GM23338 (cell line): ENCODE data around the gene FBXL19. TPM values are rescaled to one million over a fixed set of nuclear protein-coding genes. Genes with fewer than 3 reads are reported as not detected.

Source experiments
- ATAC-seq: fragments of 200-7000 bp; cut with Tn5 transposase; 3 replicates; pipeline ENCODE4 v1.9.1; 2020
- DNase-seq: peaks from one replicate; pipeline ENCODE4 v3.0.0-alpha.2; 2015; ENCODE audit warnings: low spot score
- H2AFZ ChIP-seq: fragments of 200-600 bp; sonication (generic); 2 replicates; pipeline ENCODE4 v1.8.0; 2016; ENCODE audit warnings: antibody characterized with exemption, mild to moderate bottlenecking, moderate library complexity
- H3F3A ChIP-seq: fragments of 200-600 bp; sonication (generic); replicated peaks from 2 replicates; pipeline ENCODE4 v1.8.0; 2017; ENCODE audit warnings: antibody characterized with exemption, mixed run types, low read depth
- H3K27ac ChIP-seq: fragments of 200-600 bp; sonication (generic); 2 replicates; pipeline ENCODE4 v1.6.1; 2016; ENCODE audit warnings: low read depth
- H3K27me3 ChIP-seq: fragments of 200-600 bp; sonication (generic); 2 replicates; pipeline ENCODE4 v1.8.0; 2016; ENCODE audit warnings: mild to moderate bottlenecking, mixed run types, moderate library complexity; ENCODE audit not compliant: insufficient read depth
- H3K36me3 ChIP-seq: fragments of 200-600 bp; sonication (generic); 2 replicates; pipeline ENCODE4 v1.8.0; 2016; ENCODE audit warnings: mild to moderate bottlenecking; ENCODE audit not compliant: insufficient read depth
- H3K4me1 ChIP-seq: fragments of 200-600 bp; sonication (generic); 2 replicates; pipeline ENCODE4 v1.8.0; 2016; ENCODE audit warnings: mild to moderate bottlenecking, moderate library complexity; ENCODE audit not compliant: insufficient read depth
- H3K4me2 ChIP-seq: fragments of 200-600 bp; sonication (generic); 2 replicates; pipeline ENCODE4 v1.7.1; 2017; ENCODE audit warnings: mixed run types
- H3K4me3 ChIP-seq: fragments of 200-600 bp; sonication (generic); 2 replicates; pipeline ENCODE4 v1.6.1; 2016; ENCODE audit warnings: mixed run types
- H3K79me2 ChIP-seq: fragments of 200-600 bp; sonication (generic); replicated peaks from 2 replicates; pipeline ENCODE4 v1.8.0; 2017; ENCODE audit warnings: mild to moderate bottlenecking; ENCODE audit not compliant: insufficient read depth
- H3K9me2 ChIP-seq: fragments of 200-600 bp; sonication (generic); 2 replicates; pipeline ENCODE4 v1.8.0; 2017; ENCODE audit not compliant: insufficient read depth
- H4K20me1 ChIP-seq: fragments of 200-600 bp; sonication (generic); replicated peaks from 2 replicates; pipeline ENCODE4 v1.8.0; 2017; ENCODE audit warnings: mild to moderate bottlenecking; ENCODE audit not compliant: insufficient read depth
- H3K27ac Mint-ChIP-seq: 2 replicates; pipeline ENCODE4 v1.8.0; 2020; ENCODE audit warnings: inconsistent platforms, mild to moderate bottlenecking, moderate library complexity, mixed read lengths
- H3K27me3 Mint-ChIP-seq: 3 replicates; pipeline ENCODE4 v1.8.0; 2022; ENCODE audit warnings: low read depth, mild to moderate bottlenecking, moderate library complexity, mixed read lengths, inconsistent platforms; ENCODE audit not compliant: insufficient read depth, poor library complexity
- H3K36me3 Mint-ChIP-seq: 3 replicates; pipeline ENCODE4 v1.8.0; 2021; ENCODE audit warnings: low read depth, mild to moderate bottlenecking, inconsistent platforms, moderate library complexity, mixed read lengths
- H3K4me1 Mint-ChIP-seq: 3 replicates; pipeline ENCODE4 v1.8.0; 2020; ENCODE audit warnings: mild to moderate bottlenecking, inconsistent platforms, mixed read lengths
- H3K4me3 Mint-ChIP-seq: 3 replicates; pipeline ENCODE4 v1.8.0; 2021; ENCODE audit warnings: moderate library complexity, mild to moderate bottlenecking, inconsistent platforms, mixed read lengths
- H3K9me3 Mint-ChIP-seq: 3 replicates; pipeline ENCODE4 v1.8.0; 2020; ENCODE audit warnings: moderate library complexity, mild to moderate bottlenecking, inconsistent platforms, mixed read lengths
- CREB1 ChIP-seq: fragments of 250-450 bp; sonication (Bioruptor Pico); IDR thresholded peaks from 2 replicates; pipeline ENCODE4 v1.5.0; 2020; ENCODE audit warnings: low read depth, mild to moderate bottlenecking, moderate library complexity
- JUNB ChIP-seq: IDR thresholded peaks from one replicate; pipeline ENCODE4 v1.6.1; 2016; ENCODE audit warnings: antibody characterized with exemption; ENCODE audit not compliant: unreplicated experiment
- NANOG ChIP-seq: IDR thresholded peaks from 2 replicates; pipeline ENCODE4 v1.6.1; 2016; ENCODE audit warnings: antibody characterized with exemption, borderline replicate concordance
- POLR2AphosphoS5 ChIP-seq: IDR thresholded peaks from 2 replicates; pipeline ENCODE4 v1.6.1; 2016; ENCODE audit warnings: antibody characterized with exemption, low read depth
- polyA plus RNA-seq: library from polyadenylated mRNA; unstranded; fragments of >200 nt; fragmentation: Nextera tagmentation; extraction: Ambion mirVana; gene quantifications from 2 replicates; pipeline ENCODE4 v1.2.1, GENCODE V29; 2016
- total RNA-seq: library from RNA; depleted of rRNA; stranded (reverse); fragments of >200 nt; shearing (Covaris generic); gene quantifications from 2 replicates; pipeline ENCODE4 v1.2.3, GENCODE V29; 2014
- TF ChIP-seq, protein P1 (sequence below): fragments of 250-450 bp; sonication (Bioruptor Pico); IDR thresholded peaks from 2 replicates; pipeline ENCODE4 v1.5.0; 2020; ENCODE audit warnings: mild to moderate bottlenecking, moderate library complexity
- TF ChIP-seq, protein P2 (sequence below), 2 experiments: fragments of 200-600 bp in 1 of 2; sonication (generic) in 1 of 2; conservative IDR thresholded peaks; 2 replicates each; pipeline versions ENCODE4 v1.5.1 to v1.6.1; 2016 to 2017; ENCODE audit warnings: antibody characterized with exemption in 2 of 2, low read depth in 2 of 2, mild to moderate bottlenecking in 2 of 2, moderate library complexity in 1 of 2

Gene FBXL19
- total and polyA plus RNA-seq, 2 experiments from 2014 or later, result 12.5 to 71.5 TPM

DNA sequence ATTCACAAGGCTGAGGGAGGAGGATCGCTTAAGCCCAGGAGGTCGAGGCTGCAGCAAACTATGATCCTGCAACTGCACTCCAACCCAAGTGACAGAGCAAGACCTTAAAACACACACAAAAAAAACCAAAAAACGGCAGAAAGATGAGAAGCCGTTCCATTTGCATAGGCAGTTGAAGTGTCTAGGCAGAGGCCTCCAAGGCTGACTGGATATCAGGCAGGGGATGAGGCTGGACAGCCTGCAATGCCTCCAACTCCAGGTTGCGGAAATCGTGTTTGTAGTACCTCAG is 2.0 kb upstream of the FBXL19 start (continued):
- TF ChIP-seq, protein P1, sequence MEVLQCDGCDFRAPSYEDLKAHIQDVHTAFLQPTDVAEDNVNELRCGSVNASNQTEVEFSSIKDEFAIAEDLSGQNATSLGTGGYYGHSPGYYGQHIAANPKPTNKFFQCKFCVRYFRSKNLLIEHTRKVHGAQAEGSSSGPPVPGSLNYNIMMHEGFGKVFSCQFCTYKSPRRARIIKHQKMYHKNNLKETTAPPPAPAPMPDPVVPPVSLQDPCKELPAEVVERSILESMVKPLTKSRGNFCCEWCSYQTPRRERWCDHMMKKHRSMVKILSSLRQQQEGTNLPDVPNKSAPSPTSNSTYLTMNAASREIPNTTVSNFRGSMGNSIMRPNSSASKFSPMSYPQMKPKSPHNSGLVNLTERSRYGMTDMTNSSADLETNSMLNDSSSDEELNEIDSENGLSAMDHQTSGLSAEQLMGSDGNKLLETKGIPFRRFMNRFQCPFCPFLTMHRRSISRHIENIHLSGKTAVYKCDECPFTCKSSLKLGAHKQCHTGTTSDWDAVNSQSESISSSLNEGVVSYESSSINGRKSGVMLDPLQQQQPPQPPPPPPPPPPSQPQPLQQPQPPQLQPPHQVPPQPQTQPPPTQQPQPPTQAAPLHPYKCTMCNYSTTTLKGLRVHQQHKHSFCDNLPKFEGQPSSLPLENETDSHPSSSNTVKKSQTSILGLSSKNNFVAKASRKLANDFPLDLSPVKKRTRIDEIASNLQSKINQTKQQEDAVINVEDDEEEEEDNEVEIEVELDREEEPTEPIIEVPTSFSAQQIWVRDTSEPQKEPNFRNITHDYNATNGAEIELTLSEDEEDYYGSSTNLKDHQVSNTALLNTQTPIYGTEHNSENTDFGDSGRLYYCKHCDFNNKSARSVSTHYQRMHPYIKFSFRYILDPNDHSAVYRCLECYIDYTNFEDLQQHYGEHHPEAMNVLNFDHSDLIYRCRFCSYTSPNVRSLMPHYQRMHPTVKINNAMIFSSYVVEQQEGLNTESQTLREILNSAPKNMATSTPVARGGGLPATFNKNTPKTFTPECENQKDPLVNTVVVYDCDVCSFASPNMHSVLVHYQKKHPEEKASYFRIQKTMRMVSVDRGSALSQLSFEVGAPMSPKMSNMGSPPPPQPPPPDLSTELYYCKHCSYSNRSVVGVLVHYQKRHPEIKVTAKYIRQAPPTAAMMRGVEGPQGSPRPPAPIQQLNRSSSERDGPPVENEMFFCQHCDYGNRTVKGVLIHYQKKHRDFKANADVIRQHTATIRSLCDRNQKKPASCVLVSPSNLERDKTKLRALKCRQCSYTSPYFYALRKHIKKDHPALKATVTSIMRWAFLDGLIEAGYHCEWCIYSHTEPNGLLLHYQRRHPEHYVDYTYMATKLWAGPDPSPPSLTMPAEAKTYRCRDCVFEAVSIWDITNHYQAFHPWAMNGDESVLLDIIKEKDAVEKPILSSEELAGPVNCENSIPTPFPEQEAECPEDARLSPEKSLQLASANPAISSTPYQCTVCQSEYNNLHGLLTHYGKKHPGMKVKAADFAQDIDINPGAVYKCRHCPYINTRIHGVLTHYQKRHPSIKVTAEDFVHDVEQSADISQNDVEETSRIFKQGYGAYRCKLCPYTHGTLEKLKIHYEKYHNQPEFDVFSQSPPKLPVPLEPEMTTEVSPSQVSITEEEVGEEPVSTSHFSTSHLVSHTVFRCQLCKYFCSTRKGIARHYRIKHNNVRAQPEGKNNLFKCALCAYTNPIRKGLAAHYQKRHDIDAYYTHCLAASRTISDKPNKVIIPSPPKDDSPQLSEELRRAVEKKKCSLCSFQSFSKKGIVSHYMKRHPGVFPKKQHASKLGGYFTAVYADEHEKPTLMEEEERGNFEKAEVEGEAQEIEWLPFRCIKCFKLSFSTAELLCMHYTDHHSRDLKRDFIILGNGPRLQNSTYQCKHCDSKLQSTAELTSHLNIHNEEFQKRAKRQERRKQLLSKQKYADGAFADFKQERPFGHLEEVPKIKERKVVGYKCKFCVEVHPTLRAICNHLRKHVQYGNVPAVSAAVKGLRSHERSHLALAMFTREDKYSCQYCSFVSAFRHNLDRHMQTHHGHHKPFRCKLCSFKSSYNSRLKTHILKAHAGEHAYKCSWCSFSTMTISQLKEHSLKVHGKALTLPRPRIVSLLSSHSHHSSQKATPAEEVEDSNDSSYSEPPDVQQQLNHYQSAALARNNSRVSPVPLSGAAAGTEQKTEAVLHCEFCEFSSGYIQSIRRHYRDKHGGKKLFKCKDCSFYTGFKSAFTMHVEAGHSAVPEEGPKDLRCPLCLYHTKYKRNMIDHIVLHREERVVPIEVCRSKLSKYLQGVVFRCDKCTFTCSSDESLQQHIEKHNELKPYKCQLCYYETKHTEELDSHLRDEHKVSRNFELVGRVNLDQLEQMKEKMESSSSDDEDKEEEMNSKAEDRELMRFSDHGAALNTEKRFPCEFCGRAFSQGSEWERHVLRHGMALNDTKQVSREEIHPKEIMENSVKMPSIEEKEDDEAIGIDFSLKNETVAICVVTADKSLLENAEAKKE (CRISPR knock-in tag), result no peak
- TF ChIP-seq POLR2AphosphoS5 (no peak), CREB1 (CRISPR knock-in tag) (no peak), NANOG (no peak)

DNA sequence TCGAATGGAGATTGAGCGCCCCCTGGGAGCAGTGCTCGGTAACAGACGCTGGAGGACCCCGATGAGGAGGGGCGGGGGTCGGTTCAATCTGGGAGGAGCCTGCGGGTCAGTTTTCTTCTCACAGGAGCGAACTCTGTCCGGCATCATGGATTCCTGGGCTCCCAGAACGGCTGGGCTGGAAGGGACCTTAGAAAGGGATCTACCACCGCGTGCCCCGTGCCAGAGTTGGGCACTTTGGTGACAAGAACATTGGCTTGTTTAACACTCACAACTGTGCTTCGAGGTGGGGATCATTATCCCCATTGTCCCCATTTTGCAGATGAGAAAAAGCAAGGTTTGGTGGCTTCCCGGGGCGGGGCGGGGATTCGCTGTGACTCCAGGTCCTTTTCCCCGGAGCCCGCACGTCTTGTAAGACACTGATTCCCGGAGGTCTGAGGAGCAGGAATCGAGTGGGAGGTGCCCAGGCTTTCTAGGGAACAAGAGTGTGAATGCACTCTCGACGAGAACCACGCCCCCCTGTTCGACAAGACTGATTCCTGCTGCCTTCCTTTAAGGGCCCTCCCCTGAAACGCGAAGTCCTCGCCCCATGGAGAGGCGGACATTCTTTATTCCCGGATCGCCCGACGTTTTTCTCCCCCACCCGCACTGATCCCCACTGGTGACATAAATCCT is 1.5 kb upstream of the FBXL19 start:
- Mint-ChIP-seq H3K27me3 (peaks cover 21% of the 10 kb centered on the region), H3K27ac (peak overlapping the region; percentile 99), H3K9me3 (no peaks in the 10 kb centered on the region), H3K36me3 (peaks cover 6% of the 10 kb centered on the region), H3K4me3 (peak overlapping the region; percentile 99), H3K4me1 (peaks cover 11% of the 10 kb centered on the region)
- Histone ChIP-seq H3K4me2 (peak overlapping the region; percentile 86), H3K79me2 (peaks cover 18% of the 10 kb centered on the region), H3K4me1 (peaks cover 7% of the 10 kb centered on the region; the same call in 1 of the 2 replicates), H3K4me3 (peak overlapping the region; percentile 76), H2AFZ (no peak overlapping the region), H3K36me3 (no peaks in the 10 kb centered on the region; the same call in 1 of the 2 replicates), H3F3A (peaks cover 5% of the 10 kb centered on the region; the same call in 1 of the 2 replicates), H4K20me1 (peaks cover 4% of the 10 kb centered on the region; the same call in 1 of the 2 replicates), H3K9me2 (no peaks in the 10 kb centered on the region), H3K27me3 (no peaks in the 10 kb centered on the region), H3K27ac (peak overlapping the region; percentile 94)
- no peak for TF ChIP-seq NANOG
- TF ChIP-seq POLR2AphosphoS5, result peak; percentile 47
- TF ChIP-seq JUNB, result no peak
- TF ChIP-seq, protein P2, sequence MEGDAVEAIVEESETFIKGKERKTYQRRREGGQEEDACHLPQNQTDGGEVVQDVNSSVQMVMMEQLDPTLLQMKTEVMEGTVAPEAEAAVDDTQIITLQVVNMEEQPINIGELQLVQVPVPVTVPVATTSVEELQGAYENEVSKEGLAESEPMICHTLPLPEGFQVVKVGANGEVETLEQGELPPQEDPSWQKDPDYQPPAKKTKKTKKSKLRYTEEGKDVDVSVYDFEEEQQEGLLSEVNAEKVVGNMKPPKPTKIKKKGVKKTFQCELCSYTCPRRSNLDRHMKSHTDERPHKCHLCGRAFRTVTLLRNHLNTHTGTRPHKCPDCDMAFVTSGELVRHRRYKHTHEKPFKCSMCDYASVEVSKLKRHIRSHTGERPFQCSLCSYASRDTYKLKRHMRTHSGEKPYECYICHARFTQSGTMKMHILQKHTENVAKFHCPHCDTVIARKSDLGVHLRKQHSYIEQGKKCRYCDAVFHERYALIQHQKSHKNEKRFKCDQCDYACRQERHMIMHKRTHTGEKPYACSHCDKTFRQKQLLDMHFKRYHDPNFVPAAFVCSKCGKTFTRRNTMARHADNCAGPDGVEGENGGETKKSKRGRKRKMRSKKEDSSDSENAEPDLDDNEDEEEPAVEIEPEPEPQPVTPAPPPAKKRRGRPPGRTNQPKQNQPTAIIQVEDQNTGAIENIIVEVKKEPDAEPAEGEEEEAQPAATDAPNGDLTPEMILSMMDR (conservative IDR thresholded peaks at IDR 0.05; ENCODE audit: low read depth in 2 of 2), result peak; percentile 94 to 95
- ATAC-seq, result peak; percentile 30
- peak; percentile 99 for DNase-seq
